A673 (cell line): ENCODE measurements around the gene CYTH1. TPM values are rescaled to one million over a fixed set of nuclear protein-coding genes. Genes with fewer than 3 reads are reported as not detected.

ENCODE experiments used
- BruUV-seq: library from RNA; stranded (reverse); fragments of 400-500 nt; replicated peaks from 2 replicates; lab custom pipeline; 2021; lab: Mats Ljungman, UMichigan
- CTCF ChIA-PET: fragments of 300-600 bp; sonication (Branson Sonifier 250); formaldehyde crosslinking; loops from one replicate; lab custom pipeline; 2022; ENCODE audit warnings: antibody characterized with exemption; lab: Charles Lee
- POLR2A ChIA-PET: fragments of 300-600 bp; sonication (Branson Sonifier 250); formaldehyde crosslinking; loops from one replicate; lab custom pipeline; 2022; ENCODE audit warnings: antibody characterized with exemption; ENCODE audit not compliant: low non-redundant PET; lab: Charles Lee
- DNase-seq: peaks from one replicate; pipeline ENCODE4 v3.0.0-alpha.2; 2015; ENCODE audit warnings: low spot score
- H3K27ac ChIP-seq: fragments of 200-600 bp; sonication (generic); 2 replicates; pipeline ENCODE4 v1.5.1; 2016; ENCODE audit warnings: mixed run types, low read depth, mild to moderate bottlenecking, mixed read lengths, antibody characterized with exemption, low read length; ENCODE audit not compliant: poor library complexity, severe bottlenecking
- H3K27me3 ChIP-seq: fragments of 200-600 bp; sonication (generic); replicated peaks from 2 replicates; pipeline ENCODE4 v1.6.1; 2017; ENCODE audit warnings: mixed run types, low read depth, mild to moderate bottlenecking, mixed read lengths, antibody characterized with exemption, low read length; ENCODE audit not compliant: insufficient read depth, poor library complexity
- H3K36me3 ChIP-seq: fragments of 200-600 bp; sonication (generic); 2 replicates; pipeline ENCODE4 v1.6.1; 2016; ENCODE audit warnings: mixed run types, mild to moderate bottlenecking, mixed read lengths, antibody characterized with exemption, low read length; ENCODE audit not compliant: insufficient read depth, poor library complexity, severe bottlenecking
- H3K4me1 ChIP-seq: fragments of 200-600 bp; sonication (generic); 2 replicates; pipeline ENCODE4 v1.6.1; 2017; ENCODE audit warnings: mixed run types, mild to moderate bottlenecking, mixed read lengths, antibody characterized with exemption, low read length; ENCODE audit not compliant: insufficient read depth, poor library complexity, severe bottlenecking
- H3K4me3 ChIP-seq: fragments of 200-600 bp; sonication (generic); 2 replicates; pipeline ENCODE4 v1.5.1; 2016; ENCODE audit warnings: low read depth, mixed run types, mild to moderate bottlenecking, mixed read lengths, low read length; ENCODE audit not compliant: poor library complexity, severe bottlenecking
- H3K9me3 ChIP-seq: fragments of 200-600 bp; sonication (generic); 2 replicates; pipeline ENCODE4 v1.6.1; 2016; ENCODE audit warnings: mixed run types, low read depth, mild to moderate bottlenecking, mixed read lengths, antibody characterized with exemption, low read length; ENCODE audit not compliant: poor library complexity, severe bottlenecking
- CTCF ChIP-seq: fragments of 300-800, 200-600 bp; sonication (generic); conservative IDR thresholded peaks from 2 replicates; pipeline ENCODE4 v1.5.1; 2017; ENCODE audit warnings: low read depth, mild to moderate bottlenecking, antibody characterized with exemption, low read length, moderate library complexity, mixed read lengths
- EZH2 ChIP-seq: fragments of 200-600 bp; sonication (generic); IDR thresholded peaks from 2 replicates; pipeline ENCODE4 v1.6.1; 2017; ENCODE audit warnings: borderline replicate concordance, low read depth, mild to moderate bottlenecking, mixed read lengths, antibody characterized with exemption, low read length; ENCODE audit not compliant: poor library complexity, severe bottlenecking
- intact Hi-C: fragments of 100-400 bp; cut with micrococcal nuclease; formaldehyde crosslinking; loops from one replicate; pipeline ENCODE4 v1.10.0; 2022; ENCODE audit not compliant: unreplicated experiment
- total RNA-seq: library from RNA; stranded (reverse); gene quantifications from 2 replicates; pipeline ENCODE4 v1.2.3, GENCODE V29; 2021

The CYTH1 gene
- total RNA-seq, 1 experiment from 2014 or later = 17.9 TPM

DNA sequence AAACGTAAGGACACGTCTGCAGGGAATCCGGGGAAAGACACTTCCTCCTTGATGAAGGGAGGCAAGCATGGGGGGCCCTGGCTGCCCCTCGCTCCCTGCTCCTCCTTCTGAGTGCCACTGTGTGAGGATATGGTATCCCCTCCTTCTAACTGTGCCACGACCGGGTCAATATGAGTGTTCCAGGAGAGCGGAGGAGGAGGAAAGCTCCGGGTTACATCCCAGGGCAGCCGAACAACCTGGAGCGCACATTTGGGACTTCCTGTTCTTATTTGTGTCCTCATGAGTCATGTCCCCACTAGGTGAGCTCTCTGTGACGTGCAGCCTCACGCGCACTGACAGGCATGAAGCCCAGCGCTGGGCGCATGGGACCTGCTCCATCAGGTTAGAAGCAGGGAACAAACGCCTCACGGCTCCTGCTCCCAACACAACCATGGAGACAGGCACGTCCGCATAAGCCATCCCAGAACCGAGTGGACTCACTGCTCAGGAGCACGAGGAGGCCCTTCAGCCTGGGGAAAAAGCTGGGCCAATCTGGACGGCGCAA, 112.0 kb downstream of the CYTH1 start:
- Histone ChIP-seq H3K27me3 (no peaks in the 10 kb centered on the region), H3K4me3 (no peak overlapping the region), H3K4me1 (no peaks in the 10 kb centered on the region), H3K36me3 (no peaks in the 10 kb centered on the region), H3K9me3 (no peaks in the 10 kb centered on the region), H3K27ac (no peak overlapping the region)
- TF ChIP-seq EZH2 (no peak), CTCF (no peak)
- BruUV-seq = no TSS peak
- POLR2A ChIA-PET = no interaction called here
- DNase-seq = no peak
- intact Hi-C loops = no loop called here
- CTCF ChIA-PET = no interaction called here

GRCh38 chr17:78669256-78669974, 112.7 kb downstream of the CYTH1 start:
- ChIA-PET POLR2A (no interaction called here), CTCF (no interaction called here)
- Histone ChIP-seq H3K27ac (no peak overlapping the region), H3K36me3 (no peaks in the 10 kb centered on the region), H3K9me3 (no peaks in the 10 kb centered on the region), H3K4me1 (no peaks in the 10 kb centered on the region), H3K4me3 (no peak overlapping the region), H3K27me3 (no peaks in the 10 kb centered on the region)
- DNase-seq = no peak
- no TSS peak for BruUV-seq
- intact Hi-C loops = no loop called here
- no peak for TF ChIP-seq EZH2
- TF ChIP-seq CTCF = no peak

GRCh38 chr17:78668847-78669246, 113.2 kb downstream of the CYTH1 start:
- intact Hi-C loops = no loop called here
- POLR2A ChIA-PET = no interaction called here
- no peaks in the 10 kb centered on the region for H3K9me3 ChIP-seq
- no peaks in the 10 kb centered on the region for H3K4me1 ChIP-seq
- no peak for DNase-seq
- CTCF ChIA-PET = no interaction called here
- BruUV-seq = no TSS peak
- no peak for TF ChIP-seq CTCF
- TF ChIP-seq EZH2 = no peak
- no peaks in the 10 kb centered on the region for H3K27me3 ChIP-seq
- H3K4me3 ChIP-seq = no peak overlapping the region
- no peak overlapping the region for H3K27ac ChIP-seq
- H3K36me3 ChIP-seq = no peaks in the 10 kb centered on the region
